Measurements from ENCODE around the gene NUP98. TPM values are rescaled to one million over a fixed set of nuclear protein-coding genes. Genes with fewer than 3 reads are reported as not detected.

Gene NUP98
- total RNA-seq, result 110 and 142 TPM in 2 replicates
- 20.4 and 27.4 TPM in 2 replicates for polyA plus RNA-seq

- peak within 1 kb of the TSS; percentile 97 for H3K27ac ChIP-seq
- peak; percentile 99 to 100 for DNase-seq (ENCODE audit: low read depth in 1 of 2, low spot score in 1 of 2)
- TF ChIP-seq CTCF (IDR thresholded peaks at IDR 0.05; ENCODE audit: low read depth, low read length), result no peak
- peaks cover 9% of the 10 kb centered on the region for H3K36me3 ChIP-seq
- H3K4me3 ChIP-seq, result peak within 1 kb of the TSS; percentile 41
- no peaks in the 10 kb centered on the region for H3K9me3 ChIP-seq (ENCODE audit: low read depth)
- H3K27me3 ChIP-seq, result no peaks in the 10 kb centered on the region
- H3K4me1 ChIP-seq (ENCODE audit: low read depth), result peaks cover 6% of the 10 kb centered on the region
Observed at GRCh38 chr11:3797329-3798090, at the start of gene NUP98. NUP98 (minus strand) TSS chr11:3797554; CDS start chr11:3782117, 15,437 bp downstream.

- no peaks in the 10 kb centered on the region for H3K9me3 ChIP-seq (ENCODE audit: low read depth)
- no peak for DNase-seq (ENCODE audit: low read depth in 1 of 2, low spot score in 1 of 2)
- H3K36me3 ChIP-seq, result no peaks in the 10 kb centered on the region
- TF ChIP-seq CTCF (IDR thresholded peaks at IDR 0.05; ENCODE audit: low read depth, low read length), result no peak
- peaks cover 8% of the 10 kb centered on the region for H3K27me3 ChIP-seq
- H3K27ac ChIP-seq, result no peak overlapping the region
- no peak overlapping the region for H3K4me3 ChIP-seq
- no peaks in the 10 kb centered on the region for H3K4me1 ChIP-seq (ENCODE audit: low read depth)
Observed at GRCh38 chr11:3845670-3846069, 48.3 kb upstream of the NUP98 start.

GRCh38 chr11:3845246-3845645, 47.9 kb upstream of the NUP98 start:
- Histone ChIP-seq H3K36me3 (no peaks in the 10 kb centered on the region), H3K4me3 (no peak overlapping the region), H3K27me3 (peaks cover 8% of the 10 kb centered on the region), H3K9me3 (ENCODE audit: low read depth) (no peaks in the 10 kb centered on the region), H3K27ac (no peak overlapping the region), H3K4me1 (ENCODE audit: low read depth) (no peaks in the 10 kb centered on the region)
- TF ChIP-seq CTCF (IDR thresholded peaks at IDR 0.05; ENCODE audit: low read depth, low read length), result no peak
- no peak for DNase-seq (ENCODE audit: low read depth in 1 of 2, low spot score in 1 of 2)

GRCh38 chr11:3843326-3843725, 46.0 kb upstream of the NUP98 start:
- no peak overlapping the region for H3K4me3 ChIP-seq
- H3K9me3 ChIP-seq (ENCODE audit: low read depth), result no peaks in the 10 kb centered on the region
- H3K36me3 ChIP-seq, result no peaks in the 10 kb centered on the region
- H3K27ac ChIP-seq, result no peak overlapping the region
- TF ChIP-seq CTCF (IDR thresholded peaks at IDR 0.05; ENCODE audit: low read depth, low read length), result no peak
- no peaks in the 10 kb centered on the region for H3K4me1 ChIP-seq (ENCODE audit: low read depth)
- H3K27me3 ChIP-seq, result peaks cover 8% of the 10 kb centered on the region
- no peak for DNase-seq (ENCODE audit: low read depth in 1 of 2, low spot score in 1 of 2)

GRCh38 chr11:3841426-3842350, 44.3 kb upstream of the NUP98 start:
- Histone ChIP-seq H3K36me3 (no peaks in the 10 kb centered on the region), H3K9me3 (ENCODE audit: low read depth) (no peaks in the 10 kb centered on the region), H3K27ac (peak overlapping the region; percentile 75), H3K4me1 (ENCODE audit: low read depth) (peaks cover 4% of the 10 kb centered on the region), H3K4me3 (peak overlapping the region; percentile 91), H3K27me3 (no peaks in the 10 kb centered on the region)
- DNase-seq (ENCODE audit: low read depth in 1 of 2, low spot score in 1 of 2), result peak; percentile 90 to 91
- TF ChIP-seq CTCF (IDR thresholded peaks at IDR 0.05; ENCODE audit: low read depth, low read length), result peak; percentile 81

All from cardiac muscle cell (in vitro differentiated cells and primary cell).